ENCODE measurements around the gene PKDCC. TPM values are rescaled to one million over a fixed set of nuclear protein-coding genes. Genes with fewer than 3 reads are reported as not detected.

Gene PKDCC
- total and polyA plus RNA-seq, 2 experiments from 2014 or later = 270 to 278 TPM

- Histone ChIP-seq H3K27ac (no peak overlapping the region), H3K36me3 (replicated peaks; ENCODE audit: insufficient read depth, low read depth) (no peaks in the 10 kb centered on the region), H3K9me3 (ENCODE audit: low read depth) (no peaks in the 10 kb centered on the region), H3K4me1 (ENCODE audit: insufficient read depth) (peaks cover 21% of the 10 kb centered on the region), H3K27me3 (no peaks in the 10 kb centered on the region), H3K4me3 (no peak overlapping the region), H2AFZ (no peak overlapping the region), H4K20me1 (ENCODE audit: insufficient read depth, poor library complexity, severe bottlenecking) (no peaks in the 10 kb centered on the region), H3K79me2 (no peaks in the 10 kb centered on the region), H3K9me2 (replicated peaks; ENCODE audit: insufficient read depth) (no peaks in the 10 kb centered on the region), H3K4me2 (no peak overlapping the region)
- no peak for DNase-seq (ENCODE audit: low spot score)
- 62% methylated on average over 5 of the region's 5 CpGs for WGBS (ENCODE audit: low lambda C conversion rate, missing lambda C conversion rate)
- TF ChIP-seq EZH2phosphoT487 (IDR thresholded peaks at IDR 0.05; ENCODE audit: low read depth, severe bottlenecking, unreplicated experiment) (no peak), EZH2 (IDR thresholded peaks at IDR 0.05; ENCODE audit: borderline replicate concordance) (no peak), CTCF (IDR thresholded peaks at IDR 0.05; ENCODE audit: poor library complexity) (no peak)
Observed at GRCh38 chr2:42026272-42026671, 21.5 kb upstream of the PKDCC start.

- H3K36me3 ChIP-seq (replicated peaks; ENCODE audit: insufficient read depth, low read depth) = no peaks in the 10 kb centered on the region
- TF ChIP-seq EZH2phosphoT487 (IDR thresholded peaks at IDR 0.05; ENCODE audit: low read depth, severe bottlenecking, unreplicated experiment) = no peak
- TF ChIP-seq EZH2 (IDR thresholded peaks at IDR 0.05; ENCODE audit: borderline replicate concordance) = no peak
- no peak for TF ChIP-seq CTCF (IDR thresholded peaks at IDR 0.05; ENCODE audit: poor library complexity)
- H3K27me3 ChIP-seq = no peaks in the 10 kb centered on the region
- no peaks in the 10 kb centered on the region for H4K20me1 ChIP-seq (ENCODE audit: insufficient read depth, poor library complexity, severe bottlenecking)
- H2AFZ ChIP-seq = no peak overlapping the region
- no peak for DNase-seq (ENCODE audit: low spot score)
- H3K9me2 ChIP-seq (replicated peaks; ENCODE audit: insufficient read depth) = no peaks in the 10 kb centered on the region
- no peak overlapping the region for H3K27ac ChIP-seq
- no peak overlapping the region for H3K4me2 ChIP-seq
- 83% methylated on average over 8 of the region's 8 CpGs for WGBS (ENCODE audit: low lambda C conversion rate, missing lambda C conversion rate)
- H3K9me3 ChIP-seq (ENCODE audit: low read depth) = no peaks in the 10 kb centered on the region
- peaks cover 21% of the 10 kb centered on the region for H3K4me1 ChIP-seq (ENCODE audit: insufficient read depth)
- no peaks in the 10 kb centered on the region for H3K79me2 ChIP-seq
- no peak overlapping the region for H3K4me3 ChIP-seq
Observed at GRCh38 chr2:42028571-42029148, 19.2 kb upstream of the PKDCC start.

- Histone ChIP-seq H3K36me3 (replicated peaks; ENCODE audit: insufficient read depth, low read depth) (no peaks in the 10 kb centered on the region), H4K20me1 (ENCODE audit: insufficient read depth, poor library complexity, severe bottlenecking) (no peaks in the 10 kb centered on the region), H3K27me3 (no peaks in the 10 kb centered on the region), H3K9me2 (replicated peaks; ENCODE audit: insufficient read depth) (no peaks in the 10 kb centered on the region), H3K4me1 (ENCODE audit: insufficient read depth) (peaks cover 21% of the 10 kb centered on the region), H3K4me2 (no peak overlapping the region), H3K79me2 (no peaks in the 10 kb centered on the region), H2AFZ (no peak overlapping the region), H3K4me3 (no peak overlapping the region), H3K9me3 (ENCODE audit: low read depth) (no peaks in the 10 kb centered on the region), H3K27ac (no peak overlapping the region)
- 90% methylated on average over 4 of the region's 4 CpGs for WGBS (ENCODE audit: low lambda C conversion rate, missing lambda C conversion rate)
- TF ChIP-seq CTCF (IDR thresholded peaks at IDR 0.05; ENCODE audit: poor library complexity) = no peak
- no peak for TF ChIP-seq EZH2 (IDR thresholded peaks at IDR 0.05; ENCODE audit: borderline replicate concordance)
- no peak for TF ChIP-seq EZH2phosphoT487 (IDR thresholded peaks at IDR 0.05; ENCODE audit: low read depth, severe bottlenecking, unreplicated experiment)
- no peak for DNase-seq (ENCODE audit: low spot score)
Observed at GRCh38 chr2:42029171-42029570, 18.6 kb upstream of the PKDCC start.
